GM18520 (cell line): Measurements from ENCODE around the gene CUX1.
"Not testable (repeated sequence)": the region's sequence is repeated elsewhere in the genome, so short reads cannot be mapped to it uniquely, and the experiment has no call there.

Experiments used
- ATAC-seq: cut with Tn5 transposase; IDR thresholded peaks from one replicate; pipeline ENCODE4 v1.9.1; 2021; ENCODE audit not compliant: unreplicated experiment

The CUX1 gene

DNA sequence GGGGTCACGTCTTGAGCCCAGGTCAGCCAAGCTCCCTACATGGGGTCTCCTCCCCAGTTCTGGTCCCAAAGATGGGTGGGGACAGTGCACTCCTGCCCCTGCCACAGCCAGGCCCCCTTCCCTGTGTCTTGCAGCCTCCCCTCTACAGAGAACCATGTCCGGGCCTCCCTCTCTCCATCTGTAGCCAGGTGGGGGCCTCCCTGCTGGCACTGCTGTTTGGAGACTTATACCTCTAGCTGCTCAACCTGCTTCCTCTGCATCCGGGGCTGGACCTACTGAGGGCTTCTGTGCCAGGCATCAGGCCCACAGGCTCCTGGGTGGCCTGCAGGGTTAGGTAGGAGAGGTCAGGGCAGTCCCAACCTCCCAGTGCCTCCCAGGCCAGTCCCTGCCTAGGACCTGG lies 477.2 kb downstream of the CUX1 start:
- ATAC-seq = no peak

- ATAC-seq = no peak
Measured at GRCh38 chr7:102295346-102296178, 478.1 kb downstream of the CUX1 start.

- no peak for ATAC-seq
Measured at GRCh38 chr7:102296179-102296438, 478.7 kb downstream of the CUX1 start.

GRCh38 chr7:102296514-102296913 lies 479.1 kb downstream of the CUX1 start:
- no peak for ATAC-seq

DNA sequence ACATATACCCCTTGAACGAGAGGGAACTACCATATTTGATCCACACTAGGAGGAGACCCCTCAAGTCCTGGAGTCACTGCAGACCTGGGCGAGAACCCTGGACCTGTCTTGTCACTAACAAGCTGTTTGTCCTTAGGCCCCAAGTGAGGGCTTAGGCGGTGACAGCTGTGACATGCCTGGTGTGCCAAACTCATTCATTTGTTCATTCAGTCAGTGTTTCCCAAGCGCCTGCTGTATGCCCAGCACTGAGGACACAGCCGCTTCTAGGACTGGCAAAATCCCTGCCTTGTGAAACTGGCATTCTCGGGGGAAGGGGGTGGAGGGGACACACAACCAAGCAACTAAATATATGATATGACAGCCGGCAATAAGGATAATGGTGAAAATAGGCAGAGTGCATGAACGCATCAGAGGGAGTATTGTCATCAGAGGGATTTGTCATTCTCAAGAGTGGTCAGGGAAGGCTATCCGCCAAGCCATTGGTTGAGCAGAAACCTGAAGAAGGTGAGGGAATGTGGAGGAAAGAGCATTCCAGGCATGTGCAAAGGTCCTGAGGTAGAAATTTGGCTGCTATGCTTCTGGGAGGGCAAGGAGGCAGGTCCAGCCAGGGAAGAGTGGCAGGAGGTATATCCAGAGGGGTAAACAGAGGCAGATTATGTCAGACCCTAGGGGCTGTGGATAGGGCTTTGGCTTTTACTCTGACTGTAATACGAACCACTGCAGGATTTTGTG lies 480.2 kb downstream of the CUX1 start:
- ATAC-seq = no peak

GRCh38 chr7:102300643-102301221 lies 483.3 kb downstream of the CUX1 start:
- ATAC-seq = no peak

DNA sequence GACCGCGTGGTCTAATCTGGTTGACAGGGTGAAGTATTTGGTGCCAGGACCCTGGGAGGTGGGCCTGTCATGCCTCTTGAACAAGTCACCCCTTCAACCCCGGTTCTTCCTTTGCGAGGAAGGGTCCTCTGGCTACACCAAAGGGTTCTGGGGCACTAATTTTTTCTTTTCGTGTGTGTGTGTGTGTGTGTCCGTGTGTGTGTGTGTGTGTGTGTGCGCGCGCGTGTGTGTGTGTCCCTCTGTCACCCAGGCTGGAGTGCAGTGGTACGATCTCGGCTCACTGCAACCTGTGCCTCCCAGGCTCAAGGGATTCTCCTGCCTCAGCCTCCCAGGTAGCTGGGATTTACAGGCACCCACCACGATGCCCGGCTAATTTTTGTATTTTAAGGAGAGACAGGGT lies 483.9 kb downstream of the CUX1 start:
- not testable (repeated sequence) for ATAC-seq

GRCh38 chr7:102302025-102302424 lies 484.6 kb downstream of the CUX1 start:
- ATAC-seq = no peak

- ATAC-seq = no peak
Measured at GRCh38 chr7:102303669-102304422, 486.4 kb downstream of the CUX1 start.

DNA sequence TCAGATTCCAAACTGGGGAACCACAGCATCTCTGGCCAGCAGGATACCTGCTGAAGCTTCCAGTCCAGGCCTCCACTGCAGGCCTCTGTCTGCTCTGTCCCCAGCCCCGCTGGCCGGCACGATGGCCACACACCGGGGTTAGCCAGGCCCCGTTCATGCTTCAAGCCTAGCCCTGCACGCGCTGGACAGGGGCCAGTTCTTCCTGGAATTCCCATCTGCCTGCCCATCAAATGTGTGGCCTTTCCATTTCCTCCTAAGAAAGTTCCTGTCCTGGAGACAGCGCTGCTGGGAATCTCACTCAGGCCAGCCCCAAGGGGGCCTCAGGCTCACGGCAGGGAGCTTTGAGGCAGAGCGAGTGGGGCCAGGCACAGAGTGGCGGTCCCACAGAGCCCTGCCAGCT lies 487.2 kb downstream of the CUX1 start:
- no peak for ATAC-seq

- peak; percentile 62 for ATAC-seq
Measured at GRCh38 chr7:102305414-102306268, 488.2 kb downstream of the CUX1 start.

DNA sequence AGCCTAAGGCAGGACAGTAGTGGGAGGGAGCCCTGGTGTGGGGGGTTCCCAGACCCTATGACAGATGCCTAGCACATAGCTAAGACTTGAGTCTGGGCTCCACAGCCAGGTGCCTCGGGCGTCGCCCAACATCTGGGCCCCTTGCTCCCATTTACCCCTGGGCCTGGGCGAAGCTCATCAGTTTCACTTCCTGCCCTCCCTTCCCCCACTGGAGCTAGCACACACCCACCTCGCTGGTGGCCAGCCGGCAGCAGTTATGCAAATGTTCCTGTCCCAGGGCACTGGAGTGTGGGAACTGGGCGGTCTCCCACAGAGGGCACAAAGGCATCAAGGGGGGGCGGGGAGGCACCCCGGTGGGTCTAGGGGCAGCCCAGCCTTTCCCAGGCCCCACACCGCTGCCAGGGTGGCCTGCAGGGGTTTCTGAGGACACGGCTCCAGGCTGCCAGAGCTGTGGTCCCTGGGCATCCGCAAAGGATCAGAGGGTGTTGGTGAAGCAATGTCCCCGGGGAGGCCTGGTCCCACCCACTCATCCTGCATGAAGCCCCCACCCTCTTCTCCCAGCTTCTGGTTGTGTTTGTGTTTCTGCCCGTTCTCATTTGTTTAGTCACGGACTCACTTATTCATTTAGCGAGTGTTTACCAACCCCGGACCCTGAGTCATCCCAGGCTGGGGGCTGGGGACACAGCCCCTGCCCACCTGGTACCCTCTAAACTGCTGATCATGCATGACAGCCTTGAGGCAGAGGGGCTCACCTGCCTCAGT lies 489.7 kb downstream of the CUX1 start:
- peak; percentile 47 for ATAC-seq

DNA sequence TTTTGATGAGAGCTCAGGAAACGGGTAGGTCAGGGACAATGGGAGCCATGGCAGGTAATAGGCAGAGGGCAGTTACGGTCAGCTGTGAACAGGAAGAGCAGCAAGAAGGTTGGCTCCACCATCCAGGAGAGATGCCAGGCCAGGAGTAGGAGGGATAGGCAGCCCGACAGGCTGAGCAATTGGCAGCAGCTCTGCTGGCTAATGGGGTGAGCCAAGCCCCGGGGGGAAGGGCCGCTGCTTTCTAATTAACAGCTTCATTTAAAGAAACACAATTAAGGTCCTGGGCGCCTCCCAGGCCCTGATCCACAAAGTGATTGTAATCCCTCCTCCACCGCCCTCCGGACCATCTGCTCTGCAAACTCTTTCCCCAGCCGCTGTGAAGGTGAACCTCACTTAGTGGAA lies 493.0 kb downstream of the CUX1 start:
- no peak for ATAC-seq

GRCh38 chr7:102312317-102312716 lies 494.9 kb downstream of the CUX1 start:
- ATAC-seq = no peak

- no peak for ATAC-seq
Measured at GRCh38 chr7:102313997-102314780, 496.8 kb downstream of the CUX1 start.

GRCh38 chr7:102317231-102318059 lies 500.0 kb downstream of the CUX1 start:
- no peak for ATAC-seq

GRCh38 chr7:102318482-102318971 lies 501.1 kb downstream of the CUX1 start:
- ATAC-seq = no peak

- no peak for ATAC-seq
Measured at GRCh38 chr7:102319671-102320070, 502.2 kb downstream of the CUX1 start.
